Right renal cortex interstitium (tissue), 3 donors: ENCODE data around the gene OR6M1. TPM values are rescaled to one million over a fixed set of nuclear protein-coding genes. Genes with fewer than 3 reads are reported as not detected.

ENCODE experiments used
- DNase-seq, 3 donors: peaks; one replicate each; pipeline ENCODE4 v3.0.0-alpha.2; 2013; ENCODE audit warnings: low read depth in 3 of 3, low spot score in 2 of 3
- polyA plus RNA-seq, 3 donors: library from polyadenylated mRNA; unstranded; fragments of 120-200 nt; gene quantifications; one replicate each; pipeline ENCODE4 v1.2.1, GENCODE V29; 2013; ENCODE audit not compliant: insufficient read length in 3 of 3

OR6M1 gene
- polyA plus RNA-seq, 3 donors: not detected

GRCh38 chr11:123778511-123778910 lies 27.6 kb downstream of the OR6M1 start:
- DNase-seq: no peak

- DNase-seq: no peak
Measured at GRCh38 chr11:123775715-123776549, 30.2 kb downstream of the OR6M1 start.

GRCh38 chr11:123775289-123775688 lies 30.9 kb downstream of the OR6M1 start:
- no peak for DNase-seq

- DNase-seq: no peak
Measured at GRCh38 chr11:123773959-123774358, 32.2 kb downstream of the OR6M1 start.

- DNase-seq: no peak
Measured at GRCh38 chr11:123773026-123773425, 33.1 kb downstream of the OR6M1 start.

GRCh38 chr11:123771664-123772063 lies 34.5 kb downstream of the OR6M1 start:
- no peak for DNase-seq

- DNase-seq: no peak
Measured at GRCh38 chr11:123770712-123771111, 35.4 kb downstream of the OR6M1 start.

- DNase-seq: no peak
Measured at GRCh38 chr11:123765601-123766000, 40.5 kb downstream of the OR6M1 start.

- no peak for DNase-seq
Measured at GRCh38 chr11:123762422-123762821, 43.7 kb downstream of the OR6M1 start.

- DNase-seq: no peak
Measured at GRCh38 chr11:123760894-123761293, 45.3 kb downstream of the OR6M1 start.

- no peak for DNase-seq
Measured at GRCh38 chr11:123757976-123758375, 48.2 kb downstream of the OR6M1 start.

GRCh38 chr11:123755813-123756212 lies 50.3 kb downstream of the OR6M1 start:
- no peak for DNase-seq

Other genes starting within 250 kb of the OR6M1 start
- gene SCN3B, start 151.7 kb downstream of the OR6M1 start, polyA plus RNA-seq: 1 to 10 TPM; 1.2 to 1.6 (median 1.3) TPM
- 10 to 100 TPM; 16.6 to 18.2 (median 16.6) TPM for gene ZNF202, start 64.7 kb downstream of the OR6M1 start, polyA plus RNA-seq
- not detected for gene OR6X1, start 51.8 kb downstream of the OR6M1 start, polyA plus RNA-seq
- gene TMEM225, start 79.3 kb upstream of the OR6M1 start, polyA plus RNA-seq: not detected
- gene OR8D4, start 95.8 kb upstream of the OR6M1 start, polyA plus RNA-seq: not detected
- gene OR4D5, start 133.3 kb upstream of the OR6M1 start, polyA plus RNA-seq: not detected
- gene OR6T1, start 137.5 kb upstream of the OR6M1 start, polyA plus RNA-seq: not detected
- not detected for gene OR10S1, start 171.4 kb upstream of the OR6M1 start, polyA plus RNA-seq
- gene OR10G6, start 188.8 kb upstream of the OR6M1 start, polyA plus RNA-seq: not detected
- gene OR10G4, start 206.6 kb upstream of the OR6M1 start, polyA plus RNA-seq: not detected
- not detected for gene OR10G9, start 216.7 kb upstream of the OR6M1 start, polyA plus RNA-seq
- gene OR10G8, start 220.4 kb upstream of the OR6M1 start, polyA plus RNA-seq: not detected
- gene OR10G7, start 235.0 kb upstream of the OR6M1 start, polyA plus RNA-seq: not detected